ENCODE results near the gene H19.

The H19 gene

GRCh38 chr11:1982873-1983600 is 14.6 kb downstream of the H19 start:
- DNase-seq (ENCODE audit: low read depth): no peak

GRCh38 chr11:1979607-1980006 is 18.0 kb downstream of the H19 start:
- DNase-seq (ENCODE audit: low read depth): no peak

- no peak for DNase-seq (ENCODE audit: low read depth)
These were observed 18.7 kb downstream of the H19 start for GRCh38 chr11:1978720-1979473.

- no peak for DNase-seq (ENCODE audit: low read depth)
These were observed 22.5 kb downstream of the H19 start for GRCh38 chr11:1975185-1975584.

GRCh38 chr11:1970956-1971355 is 26.7 kb downstream of the H19 start:
- no peak for DNase-seq (ENCODE audit: low read depth)

- no peak for DNase-seq (ENCODE audit: low read depth)
These were observed 27.9 kb downstream of the H19 start for GRCh38 chr11:1969776-1970175.

GRCh38 chr11:1969035-1969434 is 28.6 kb downstream of the H19 start:
- DNase-seq (ENCODE audit: low read depth): no peak

- DNase-seq (ENCODE audit: low read depth): no peak
These were observed 29.1 kb downstream of the H19 start for GRCh38 chr11:1968454-1969002.

GRCh38 chr11:1967641-1968225 is 29.9 kb downstream of the H19 start:
- DNase-seq (ENCODE audit: low read depth): no peak

GRCh38 chr11:1966531-1966930 is 31.1 kb downstream of the H19 start:
- no peak for DNase-seq (ENCODE audit: low read depth)

GRCh38 chr11:1964955-1965354 is 32.7 kb downstream of the H19 start:
- DNase-seq (ENCODE audit: low read depth): no peak

- DNase-seq (ENCODE audit: low read depth): no peak
These were observed 33.3 kb downstream of the H19 start for GRCh38 chr11:1964348-1964747.

GRCh38 chr11:1963864-1964263 is 33.8 kb downstream of the H19 start:
- DNase-seq (ENCODE audit: low read depth): no peak

GRCh38 chr11:1959786-1960185 is 37.9 kb downstream of the H19 start:
- no peak for DNase-seq (ENCODE audit: low read depth)

GRCh38 chr11:1958367-1958766 is 39.3 kb downstream of the H19 start:
- no peak for DNase-seq (ENCODE audit: low read depth)

GRCh38 chr11:1953489-1954266 is 44.0 kb downstream of the H19 start:
- no peak for DNase-seq (ENCODE audit: low read depth)

- DNase-seq (ENCODE audit: low read depth): no peak
These were observed 44.7 kb downstream of the H19 start for GRCh38 chr11:1952806-1953482.

- no peak for DNase-seq (ENCODE audit: low read depth)
These were observed 47.7 kb downstream of the H19 start for GRCh38 chr11:1949922-1950321.

- DNase-seq (ENCODE audit: low read depth): no peak
These were observed 48.3 kb downstream of the H19 start for GRCh38 chr11:1949302-1949701.

GRCh38 chr11:1948389-1948788 is 49.3 kb downstream of the H19 start:
- DNase-seq (ENCODE audit: low read depth): no peak

GRCh38 chr11:1947592-1948237 is 49.9 kb downstream of the H19 start:
- no peak for DNase-seq (ENCODE audit: low read depth)
